SH-SY5Y (cell line): Measurements from ENCODE around the gene TTLL4.

ENCODE experiments used
- GATA2 ChIP-seq: IDR thresholded peaks from 2 replicates; pipeline ENCODE4 v1.6.1; 2011; ENCODE audit warnings: mild to moderate bottlenecking, low read depth, low read length
- GATA3 ChIP-seq: IDR thresholded peaks from 2 replicates; pipeline ENCODE4 v1.6.1; 2011; ENCODE audit warnings: low read depth, mild to moderate bottlenecking, low read length, moderate library complexity

- TF ChIP-seq GATA3 (no peak), GATA2 (no peak)
Measured at GRCh38 chr2:218773881-218774280, 63.2 kb downstream of the TTLL4 start.
